AG08396 (cell line): ENCODE data around the gene SDK1.
"Not testable (repeated sequence)": the region's sequence is repeated elsewhere in the genome, so short reads cannot be mapped to it uniquely, and the experiment has no call there.

Experiments used
- DNase-seq: peaks from one replicate; pipeline ENCODE4 v3.0.0; 2012; ENCODE audit warnings: low spot score, mixed read lengths

SDK1 gene

DNA sequence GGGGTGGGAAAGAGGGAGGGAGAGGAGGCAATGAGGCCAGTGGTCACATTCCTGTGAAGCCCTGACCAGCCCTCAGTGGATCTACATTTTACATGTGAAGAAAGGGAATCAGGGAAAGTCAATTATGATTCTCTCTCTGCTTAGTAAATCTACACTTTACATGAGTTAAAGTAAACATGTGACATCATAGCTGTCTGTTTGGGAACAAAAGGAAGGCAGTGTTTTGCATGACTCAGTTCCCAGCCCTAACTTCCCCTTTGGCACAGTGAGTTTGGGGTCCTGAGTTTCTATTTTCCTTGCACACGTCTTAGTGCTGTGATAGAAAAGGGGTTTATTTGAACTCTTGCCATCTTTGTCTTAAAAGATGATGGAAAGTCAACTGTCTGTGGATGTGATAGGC is 615.1 kb downstream of the SDK1 start:
- no peak for DNase-seq

DNA sequence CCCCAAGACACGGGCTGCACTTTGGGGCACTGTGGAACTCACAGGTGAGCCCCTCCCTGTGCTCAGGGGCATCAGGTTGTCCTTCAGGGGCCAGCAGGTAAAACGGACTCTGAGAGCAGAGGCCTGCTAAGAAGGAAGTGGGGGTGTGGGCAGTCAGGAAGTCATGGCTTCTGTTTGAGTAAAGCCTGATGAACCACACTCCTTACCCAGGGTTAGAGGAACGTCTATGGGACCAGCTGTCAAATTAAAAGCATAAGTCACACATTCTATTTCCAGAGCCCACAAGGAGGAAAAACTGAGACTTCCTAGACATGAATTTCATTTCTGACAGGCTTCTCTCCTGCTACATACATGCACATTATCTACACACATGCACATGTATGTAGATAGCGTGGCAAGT is 616.4 kb downstream of the SDK1 start:
- no peak for DNase-seq

DNA sequence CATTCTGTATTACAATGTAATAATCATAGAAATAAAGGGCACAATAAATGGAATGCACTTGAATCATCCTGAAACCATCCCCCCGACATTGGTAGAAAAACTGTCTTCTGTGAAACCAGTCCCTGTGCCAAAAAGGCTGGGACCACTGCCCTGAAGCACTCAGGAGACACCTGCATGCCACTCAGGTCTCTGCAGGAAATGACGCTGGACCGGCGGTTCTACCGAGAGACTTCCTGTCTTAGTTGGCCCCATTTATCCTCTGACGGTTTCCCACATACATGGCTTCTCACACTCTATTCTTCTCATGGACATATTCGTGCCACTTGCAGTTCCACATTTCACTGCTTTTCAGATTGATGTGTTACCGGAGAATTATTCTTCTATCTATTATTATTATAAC is 617.5 kb downstream of the SDK1 start:
- no peak for DNase-seq

DNA sequence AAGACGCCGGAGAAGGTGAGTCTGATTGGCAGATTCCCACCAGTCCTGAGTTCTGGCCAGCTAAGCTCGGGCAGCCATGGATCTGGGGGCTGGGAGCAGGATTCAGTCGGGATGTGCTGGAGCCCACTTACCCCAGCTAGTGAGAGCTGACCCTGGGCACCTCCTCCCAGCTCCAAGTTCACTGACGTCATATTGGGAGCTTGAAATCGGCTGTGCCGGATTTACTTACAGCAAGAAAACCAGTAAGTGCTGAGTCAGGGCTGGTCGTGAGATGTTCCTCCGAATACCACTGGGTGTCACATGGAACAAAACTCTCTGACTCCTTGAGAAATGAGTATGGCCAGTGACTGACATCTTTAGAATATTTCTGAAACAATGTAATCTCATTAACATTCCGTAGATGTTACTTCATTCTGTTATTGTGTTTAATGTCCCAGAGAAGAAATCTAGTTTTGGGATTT is 621.2 kb downstream of the SDK1 start:
- DNase-seq = no peak

DNA sequence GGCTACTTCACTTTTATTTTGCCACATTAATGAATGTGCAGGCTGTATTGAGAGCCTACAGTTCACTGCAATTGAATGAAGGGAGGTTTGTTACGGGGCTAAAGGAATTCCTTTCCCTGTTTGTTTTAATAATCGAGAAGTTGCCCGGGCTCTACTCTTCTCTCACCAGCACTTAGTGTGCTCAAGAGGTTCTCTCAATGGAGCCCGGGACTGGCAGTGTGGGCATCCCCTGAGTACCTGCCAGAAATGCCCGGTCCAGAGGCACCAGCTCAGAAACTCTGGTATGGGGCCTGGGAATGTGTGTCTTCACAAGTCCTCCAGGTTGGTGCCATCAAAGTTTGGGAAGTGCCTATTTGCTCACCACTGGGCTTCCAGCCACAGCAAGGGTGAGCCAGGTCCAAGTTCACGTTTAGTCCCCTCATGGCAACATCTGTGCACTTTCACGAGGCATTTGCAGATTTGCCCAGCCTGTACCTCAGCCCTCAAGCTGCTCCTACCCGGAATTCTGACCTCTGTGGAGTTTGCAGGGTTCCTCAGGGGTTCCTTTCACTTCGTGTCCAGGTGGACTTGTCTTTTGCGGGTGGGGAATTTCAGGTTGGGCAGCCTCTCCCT is 622.4 kb downstream of the SDK1 start:
- DNase-seq = no peak

DNA sequence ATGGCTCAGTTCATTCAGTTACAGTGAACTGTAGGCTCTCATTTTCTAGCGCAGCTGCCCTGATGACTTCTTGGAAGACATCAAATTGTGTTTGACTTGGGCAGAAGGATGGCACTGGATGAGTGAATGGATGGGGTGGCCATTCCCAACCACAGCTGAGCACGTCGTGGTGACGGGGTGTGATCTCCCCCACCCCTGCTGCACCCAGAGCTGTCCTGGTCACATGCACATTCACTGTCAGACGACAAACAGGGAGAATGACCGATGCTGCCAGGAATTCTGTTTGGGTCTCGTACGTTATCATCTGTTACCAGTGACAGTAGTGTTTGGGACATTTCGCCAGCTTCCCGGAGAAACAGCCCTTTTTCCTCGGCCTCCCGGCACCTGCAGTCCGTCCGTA is 623.2 kb downstream of the SDK1 start:
- DNase-seq = no peak

DNA sequence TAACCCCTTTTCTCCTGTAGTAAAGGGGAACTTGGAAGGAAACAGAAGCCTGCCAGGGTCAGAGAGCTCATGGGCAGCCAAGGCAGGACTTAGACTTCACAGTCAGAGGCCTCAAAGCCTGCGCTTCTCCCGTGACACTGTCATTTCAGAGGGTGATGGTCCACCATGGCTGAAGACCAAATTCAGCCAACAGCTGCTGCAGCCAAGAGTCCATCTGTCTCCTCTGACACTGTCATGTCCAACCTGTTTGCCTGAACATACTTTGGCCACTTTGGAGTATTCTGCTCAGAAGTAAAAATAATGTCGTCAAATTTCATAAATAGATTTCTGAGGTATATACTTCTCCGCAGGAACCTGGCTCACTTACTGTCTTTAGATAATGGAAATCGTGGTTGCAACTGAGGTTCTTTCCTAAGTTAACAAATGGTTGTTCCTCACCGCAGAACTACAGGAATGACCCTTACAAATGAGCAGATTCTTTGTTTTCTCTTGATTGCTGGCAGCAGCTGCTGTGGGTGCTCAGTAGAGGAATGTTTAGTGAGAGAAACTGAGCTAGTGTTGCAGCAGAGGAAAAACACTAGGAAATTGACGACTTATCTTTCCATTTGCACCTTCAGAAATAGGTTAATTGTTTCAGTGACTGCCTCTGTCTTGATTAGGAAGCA is 626.5 kb downstream of the SDK1 start:
- no peak for DNase-seq

DNA sequence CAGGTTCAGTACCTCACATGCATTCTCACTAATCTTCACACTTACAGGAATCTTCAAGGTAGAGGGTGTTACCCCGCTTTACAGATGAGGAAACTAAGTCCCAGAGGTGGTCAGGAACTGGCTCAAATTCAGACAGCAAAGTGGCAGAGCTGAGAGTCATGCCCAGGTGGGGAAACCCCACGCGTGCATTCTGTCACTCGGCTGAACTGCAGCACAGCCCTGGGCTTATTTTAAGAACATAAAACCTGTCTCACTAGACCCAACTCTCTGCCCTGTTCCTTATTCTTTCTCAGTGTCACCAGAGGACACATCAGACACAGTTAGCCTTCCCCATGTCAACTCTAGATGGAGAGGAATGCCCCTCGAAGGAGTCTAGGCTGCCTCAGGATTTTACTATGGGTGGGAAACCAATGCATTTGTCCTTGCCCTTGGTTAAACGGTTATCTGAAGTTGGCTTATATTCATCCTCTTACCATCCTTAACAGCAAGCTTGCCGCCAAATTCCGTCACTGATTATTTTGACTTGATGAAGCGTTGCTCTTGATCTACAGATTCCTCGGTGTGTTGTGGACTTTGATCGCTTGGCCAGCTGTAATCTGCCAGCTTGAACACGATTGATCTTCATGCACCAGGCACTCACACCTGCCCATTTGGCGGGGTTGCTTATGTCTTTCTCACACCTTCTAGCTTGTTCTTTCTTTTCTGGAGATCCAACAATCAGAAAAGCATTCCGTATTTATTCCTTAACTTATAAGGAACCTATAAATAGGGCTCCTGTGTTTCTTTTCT is 627.9 kb downstream of the SDK1 start:
- no peak for DNase-seq

DNA sequence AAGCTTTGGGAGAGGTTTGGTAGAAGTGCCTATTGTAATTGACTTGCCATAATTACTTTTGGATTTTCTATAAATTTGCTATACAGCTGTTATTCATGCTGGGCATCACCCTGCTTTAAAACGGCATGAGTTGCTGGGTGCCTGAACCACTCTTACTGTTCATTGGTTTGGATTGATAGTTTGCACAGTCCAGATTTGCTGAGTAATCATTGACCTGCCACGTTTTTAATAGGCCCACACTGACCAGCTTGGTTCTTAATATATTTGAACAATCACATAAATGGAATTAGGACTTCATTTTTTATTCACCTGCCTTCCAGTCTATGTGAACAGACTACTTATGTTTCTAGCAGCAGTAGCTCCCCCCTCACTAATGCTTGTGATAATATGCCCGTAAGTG is 630.8 kb downstream of the SDK1 start:
- DNase-seq = no peak

DNA sequence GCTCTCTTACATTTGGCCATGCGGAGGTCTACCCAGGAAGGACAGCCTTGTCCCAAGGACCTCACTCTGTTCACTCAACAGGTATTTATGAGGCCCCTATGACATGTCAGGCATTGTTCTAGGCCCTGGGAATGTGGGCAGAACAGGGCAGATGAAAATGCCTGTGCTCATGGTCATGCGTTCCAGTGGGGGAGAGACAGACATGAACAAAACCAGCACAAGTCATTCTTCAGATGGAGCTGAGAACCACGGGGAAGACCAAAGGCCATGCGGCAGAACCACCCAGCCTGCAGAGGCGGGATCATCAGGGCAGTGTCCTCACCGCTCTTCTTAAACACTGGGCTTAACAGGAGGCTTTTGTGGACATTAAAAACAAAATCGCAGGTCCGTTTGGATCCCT is 636.1 kb downstream of the SDK1 start:
- no peak for DNase-seq

DNA sequence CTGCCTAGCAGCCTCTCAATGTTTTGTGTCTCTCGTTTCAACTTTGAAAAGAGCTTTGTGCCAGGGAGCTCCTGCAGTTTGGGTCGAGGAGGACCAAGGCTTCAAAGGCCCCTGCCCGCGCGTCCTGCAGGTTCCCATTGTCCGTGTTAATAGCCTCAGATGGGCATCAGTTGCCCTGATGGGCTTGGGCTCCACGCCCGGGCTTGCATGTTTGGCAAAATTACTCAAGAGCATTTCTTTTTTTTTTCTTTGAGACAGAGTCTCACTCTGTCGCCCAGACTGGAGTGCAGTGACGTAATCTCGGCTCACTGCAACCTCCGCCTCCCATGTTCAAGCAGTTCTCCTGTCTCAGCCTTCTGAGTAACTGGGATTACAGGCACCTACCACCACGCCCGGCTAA is 636.6 kb downstream of the SDK1 start:
- no peak for DNase-seq

DNA sequence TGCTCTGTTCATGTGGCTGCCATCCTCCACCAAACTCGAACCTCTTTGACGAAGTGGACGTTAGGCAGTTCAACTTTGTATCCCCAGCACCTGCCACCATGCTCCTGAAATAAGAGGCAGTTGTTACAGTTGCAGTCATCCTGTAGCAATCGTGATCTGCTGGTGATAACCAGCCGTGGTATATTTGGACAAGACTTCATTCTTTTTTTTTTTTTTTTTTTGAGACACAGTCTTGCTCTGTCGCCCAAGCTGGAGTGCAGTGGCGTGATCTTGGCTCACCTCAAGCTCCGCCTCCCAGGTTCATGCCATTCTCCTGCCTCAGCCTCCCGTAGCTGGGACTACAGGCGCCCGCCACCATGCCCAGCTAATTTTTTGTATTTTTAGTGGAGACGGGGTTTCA is 640.7 kb downstream of the SDK1 start:
- DNase-seq = not testable (repeated sequence)

DNA sequence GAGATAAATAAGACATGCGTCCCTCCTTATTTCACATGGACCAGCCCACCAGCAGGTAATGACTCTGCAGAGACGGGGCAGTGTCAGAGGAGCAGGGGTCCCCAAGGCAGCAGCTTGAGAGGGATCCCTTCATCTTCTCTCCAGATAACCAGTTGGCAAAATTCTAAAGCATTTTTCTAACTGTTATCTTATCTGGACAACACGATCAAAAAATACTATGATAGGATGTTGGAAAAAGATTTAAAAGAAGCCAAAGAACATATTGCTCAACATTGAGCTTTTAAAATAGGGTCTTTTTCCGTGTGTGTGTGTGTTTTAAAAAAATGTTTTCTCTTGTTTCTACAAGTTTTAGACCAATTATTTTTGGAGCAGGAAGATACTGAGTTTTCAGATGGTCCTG is 641.2 kb downstream of the SDK1 start:
- DNase-seq = no peak

DNA sequence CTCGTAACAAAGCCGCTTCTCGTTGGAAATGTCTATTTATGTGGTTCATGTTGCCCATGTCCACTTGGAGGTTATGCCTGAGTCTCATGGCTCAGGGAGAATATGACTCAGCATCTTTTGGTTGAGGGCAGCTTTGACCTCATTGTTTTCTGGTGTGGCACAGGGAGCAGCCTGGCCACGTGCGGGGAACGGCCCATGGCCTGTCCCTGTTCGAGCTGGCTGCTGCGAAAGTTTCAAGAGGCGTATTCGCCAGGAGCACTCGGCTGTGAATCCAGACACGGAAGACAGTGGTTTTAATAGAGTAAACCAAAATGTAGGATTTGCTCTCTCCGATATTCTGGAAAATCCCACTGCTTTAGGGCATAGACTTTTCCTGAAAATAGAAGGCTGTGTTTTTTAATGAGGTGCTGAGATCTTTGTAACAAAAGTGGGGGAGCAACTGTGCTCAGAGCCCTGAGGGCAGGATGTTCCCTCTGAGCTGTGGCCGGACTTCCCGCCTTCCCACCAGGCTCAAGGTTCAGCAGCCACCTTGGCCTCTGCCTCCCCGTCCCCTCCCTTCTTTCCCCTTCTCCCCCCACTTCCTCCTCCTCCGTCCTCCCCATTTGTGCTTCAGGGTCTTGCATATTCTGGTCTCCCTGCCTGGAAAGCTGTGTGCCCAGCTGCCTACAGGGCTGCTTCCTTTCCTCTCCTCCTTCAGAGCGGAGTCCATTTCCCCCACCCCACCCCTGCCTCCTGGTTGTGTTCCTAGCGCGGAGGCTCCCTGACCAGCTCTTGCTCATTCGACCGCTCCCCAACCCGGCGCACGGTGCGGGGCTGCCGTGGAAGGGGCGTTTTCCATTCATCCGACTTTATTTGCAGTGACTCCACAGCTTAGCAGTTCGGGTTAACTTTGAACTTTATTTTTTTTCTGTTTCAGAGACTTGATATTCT is 642.0 kb downstream of the SDK1 start:
- no peak for DNase-seq

DNA sequence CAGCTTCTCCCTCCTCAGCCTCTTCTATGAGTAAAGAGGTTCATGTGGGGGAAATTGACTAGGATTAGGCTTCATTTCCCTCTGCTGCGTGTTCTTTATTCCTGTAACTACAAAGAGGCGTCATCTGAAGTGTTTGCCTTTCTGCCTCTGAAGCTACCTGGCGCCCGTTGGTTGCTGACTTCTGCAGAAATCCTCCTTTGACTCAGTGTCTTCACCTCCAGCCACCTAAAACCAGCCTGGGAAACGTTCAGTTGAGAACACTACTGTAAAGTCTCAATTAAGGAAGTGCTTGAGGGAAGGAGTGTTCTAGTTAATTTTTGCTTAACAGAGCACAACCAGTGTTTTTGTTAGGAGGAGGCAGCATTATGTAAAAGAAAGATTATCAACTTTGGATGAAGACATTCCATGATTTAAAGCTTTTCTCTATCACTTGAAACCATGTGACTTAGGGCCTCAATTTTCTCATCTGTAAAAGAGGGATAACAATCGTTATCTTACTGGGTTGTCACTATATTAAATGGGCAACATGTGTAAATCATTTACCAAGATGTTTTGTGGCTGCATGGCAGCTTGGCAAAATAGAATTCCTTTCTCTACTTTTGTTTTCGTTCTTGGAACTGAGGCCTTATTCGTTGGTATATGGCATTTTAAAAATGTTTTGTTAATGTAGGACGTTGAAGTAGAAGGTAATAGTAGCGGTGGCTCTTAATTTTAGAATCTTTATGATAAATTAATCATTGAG is 642.9 kb downstream of the SDK1 start:
- no peak for DNase-seq

DNA sequence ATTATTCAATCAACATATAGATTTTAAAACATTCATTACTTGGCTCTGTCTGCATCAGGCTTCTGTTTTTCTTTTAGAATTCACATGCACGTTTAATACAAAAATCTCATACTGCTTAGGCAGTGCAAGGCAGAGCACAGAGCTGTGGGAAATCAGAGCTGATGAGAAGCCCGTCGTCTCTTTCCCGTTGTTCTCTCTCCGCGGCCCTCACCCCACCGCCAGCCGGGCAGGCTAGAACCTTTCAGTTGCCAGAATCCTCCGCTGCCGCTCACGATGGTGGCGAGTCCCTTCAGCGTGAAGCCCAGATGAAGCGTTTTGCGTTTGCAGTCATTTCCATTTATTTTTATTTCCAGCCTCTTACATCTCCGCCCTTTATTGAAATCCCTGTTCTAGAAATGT is 648.2 kb downstream of the SDK1 start:
- DNase-seq = no peak

DNA sequence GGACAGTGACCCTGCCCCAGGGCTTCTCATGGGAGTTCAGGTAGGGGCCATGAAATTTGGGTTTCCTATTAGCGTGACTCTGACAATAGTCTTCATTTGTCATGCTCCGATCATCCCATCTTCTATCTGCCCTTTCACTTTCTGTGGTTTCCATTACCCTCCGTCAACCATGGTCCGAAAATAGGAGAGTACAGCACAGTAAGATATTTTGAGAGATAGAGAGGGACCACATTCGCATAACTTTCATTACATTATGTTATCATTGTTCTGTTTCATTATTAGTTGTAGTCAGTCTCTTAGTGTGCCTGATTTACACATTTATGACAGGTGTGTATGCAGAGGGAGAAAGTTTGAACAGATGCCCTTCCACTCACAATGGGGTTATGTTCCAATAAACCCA is 649.2 kb downstream of the SDK1 start:
- no peak for DNase-seq

DNA sequence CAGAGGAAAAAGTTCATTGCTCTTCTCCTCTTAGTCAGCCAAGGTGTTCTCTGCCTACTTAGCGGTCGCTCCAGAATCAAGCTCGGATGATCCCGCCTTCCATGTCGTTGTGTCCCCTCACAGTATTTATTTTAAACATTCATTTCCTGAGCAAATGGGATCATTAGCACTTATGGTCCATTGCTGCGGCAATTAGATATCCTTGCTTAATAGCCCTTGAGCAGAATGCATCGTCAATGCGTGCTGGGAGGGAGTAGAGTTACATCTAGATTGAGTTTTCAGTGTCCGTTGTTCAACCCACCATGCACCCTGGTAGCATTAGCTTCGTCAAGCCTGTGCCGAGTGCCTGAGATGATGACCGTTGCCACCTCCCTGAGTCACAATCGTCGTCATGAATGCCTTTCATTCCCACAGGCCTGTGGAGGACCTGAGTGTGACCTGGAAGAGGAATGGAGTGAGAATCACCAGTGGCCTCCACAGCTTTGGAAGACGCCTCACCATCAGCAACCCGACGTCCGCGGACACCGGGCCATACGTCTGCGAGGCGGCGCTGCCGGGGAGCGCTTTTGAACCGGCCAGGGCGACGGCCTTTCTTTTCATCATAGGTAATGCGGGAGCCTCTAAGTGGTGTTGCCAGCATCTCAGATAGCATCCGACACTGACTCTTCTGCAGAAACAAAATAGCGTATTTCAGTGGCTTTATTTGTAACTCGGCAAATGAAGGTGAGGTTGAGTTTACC is 650.4 kb downstream of the SDK1 start:
- DNase-seq = no peak

DNA sequence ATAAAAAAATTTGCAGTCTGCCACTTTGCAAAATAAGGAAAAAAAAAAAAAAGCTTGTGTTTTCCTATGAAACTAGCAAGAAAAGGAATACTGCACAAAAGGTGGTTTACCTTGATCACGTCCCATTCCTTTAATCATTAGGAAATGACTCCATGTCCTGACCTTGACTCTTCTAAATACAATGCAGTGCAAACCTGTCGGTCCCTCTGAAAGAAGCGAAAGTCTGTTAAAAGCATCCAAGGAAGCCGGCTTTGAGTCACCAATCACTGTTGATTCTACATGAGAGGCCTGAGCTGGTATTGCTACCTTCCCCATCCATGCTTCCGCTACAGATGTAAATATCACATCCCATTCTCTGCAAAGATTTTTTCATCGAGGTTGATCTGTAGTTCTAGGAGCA is 652.1 kb downstream of the SDK1 start:
- no peak for DNase-seq

DNA sequence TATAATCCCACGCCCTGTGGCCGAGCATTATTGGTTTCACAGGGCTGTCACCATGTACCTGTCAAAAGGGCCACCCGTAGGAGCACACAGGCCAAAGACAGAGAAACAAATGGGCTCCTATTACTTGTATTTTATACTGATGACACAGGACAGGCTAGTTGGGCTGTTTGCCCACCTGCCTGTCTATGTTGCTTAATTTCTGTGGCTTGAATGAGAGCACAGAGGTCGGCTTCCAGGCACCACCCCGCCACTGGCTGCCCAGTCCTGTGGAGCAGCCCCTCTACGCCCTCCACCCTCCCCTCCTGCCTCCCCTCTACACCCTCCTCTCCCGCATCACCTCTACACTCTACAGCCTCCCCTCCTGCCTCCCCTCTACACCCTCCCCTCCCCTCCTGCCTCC is 652.9 kb downstream of the SDK1 start:
- no peak for DNase-seq

DNA sequence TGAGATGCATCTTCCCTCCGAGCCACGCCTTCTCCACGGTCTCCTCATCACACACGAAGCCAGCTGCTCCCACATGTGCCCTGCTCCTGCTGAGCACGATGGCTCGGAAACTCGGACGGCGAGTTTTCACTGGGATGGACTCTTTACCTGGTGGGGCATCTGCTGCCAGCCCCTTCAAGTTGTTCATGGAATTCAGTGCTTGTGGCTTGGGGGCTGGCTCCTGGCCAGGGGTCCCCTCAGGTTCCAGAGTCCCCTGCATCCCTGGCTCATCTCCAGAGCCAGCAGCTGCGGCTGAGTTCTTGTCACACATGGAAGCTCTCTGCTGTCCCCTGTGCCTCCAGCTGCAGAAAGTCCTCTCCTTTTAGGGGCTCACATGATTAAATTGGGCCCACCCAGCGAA is 654.0 kb downstream of the SDK1 start:
- no peak for DNase-seq
